Thyroid gland (tissue), 4 donors: ENCODE measurements around the gene MAP3K6. TPM values are rescaled to one million over a fixed set of nuclear protein-coding genes. Genes with fewer than 3 reads are reported as not detected.

Source experiments
- DNase-seq, 2 donors: peaks; one replicate each; pipeline ENCODE4 v3.0.0-alpha.2; 2019
- H3K27ac ChIP-seq, 3 donors: fragments of 200-600 bp; sonication (generic); 1 replicate in 2 of 3; 2 replicates in 1 of 3; pipeline ENCODE4 v1.5.1; 2016 to 2019; ENCODE audit warnings: mild to moderate bottlenecking in 1 of 3, moderate library complexity in 1 of 3
- H3K27me3 ChIP-seq: fragments of 200-600 bp; sonication (generic); one replicate; pipeline ENCODE4 v1.5.1; 2019
- H3K36me3 ChIP-seq, 2 donors: fragments of 200-600 bp; sonication (generic); one replicate each; pipeline ENCODE4 v1.5.1; 2016 to 2019
- H3K4me1 ChIP-seq, 2 donors: fragments of 200-600 bp; sonication (generic); one replicate each; pipeline ENCODE4 v1.5.1; 2017 to 2019
- H3K4me3 ChIP-seq, 3 donors: fragments of 200-600 bp; sonication (generic); replicated peaks in 1 of 3; 1 replicate in 2 of 3; 2 replicates in 1 of 3; pipeline ENCODE4 v1.5.1; 2016; ENCODE audit warnings: mild to moderate bottlenecking in 1 of 3
- H3K9me3 ChIP-seq: fragments of 200-600 bp; sonication (generic); one replicate; pipeline ENCODE4 v1.5.1; 2017
- POLR2A ChIP-seq, 2 donors: fragments of 450-650 bp; IDR thresholded peaks; one replicate each; pipeline ENCODE4 v1.6.1; 2017; ENCODE audit warnings: antibody characterized with exemption in 2 of 2, mild to moderate bottlenecking in 2 of 2, moderate library complexity in 1 of 2
- WGBS, 2 donors: methylation state at CpG; one replicate each; pipeline ENCODE4 v1.1.5; 2017; 5-methylcytosine and 5-hydroxymethylcytosine counted together
- intact Hi-C: fragments of 100-400 bp; cut with DNase I; formaldehyde crosslinking; loops from one replicate; pipeline ENCODE4 v1.15.1; 2023
- total RNA-seq, 4 donors: library from RNA; depleted of rRNA; stranded (reverse); fragments of >200 nt; gene quantifications; one replicate each; pipeline ENCODE4 v1.2.3, GENCODE V29; 2016
- TF ChIP-seq, protein P1 (sequence below), 6 experiments: fragments of 200-600 bp in 3 of 6; fragments of 450-650 bp in 3 of 6; sonication (generic) in 3 of 6; IDR thresholded peaks; one replicate each; pipeline ENCODE4 v1.5.1; 2016 to 2019; ENCODE audit warnings: antibody characterized with exemption in 6 of 6, mild to moderate bottlenecking in 2 of 6, inconsistent platforms in 1 of 6, moderate library complexity in 1 of 6

MAP3K6 gene
- total RNA-seq, 4 donors from 2014 or later, result 17.6 to 62.9 (median 32.3) TPM

DNA sequence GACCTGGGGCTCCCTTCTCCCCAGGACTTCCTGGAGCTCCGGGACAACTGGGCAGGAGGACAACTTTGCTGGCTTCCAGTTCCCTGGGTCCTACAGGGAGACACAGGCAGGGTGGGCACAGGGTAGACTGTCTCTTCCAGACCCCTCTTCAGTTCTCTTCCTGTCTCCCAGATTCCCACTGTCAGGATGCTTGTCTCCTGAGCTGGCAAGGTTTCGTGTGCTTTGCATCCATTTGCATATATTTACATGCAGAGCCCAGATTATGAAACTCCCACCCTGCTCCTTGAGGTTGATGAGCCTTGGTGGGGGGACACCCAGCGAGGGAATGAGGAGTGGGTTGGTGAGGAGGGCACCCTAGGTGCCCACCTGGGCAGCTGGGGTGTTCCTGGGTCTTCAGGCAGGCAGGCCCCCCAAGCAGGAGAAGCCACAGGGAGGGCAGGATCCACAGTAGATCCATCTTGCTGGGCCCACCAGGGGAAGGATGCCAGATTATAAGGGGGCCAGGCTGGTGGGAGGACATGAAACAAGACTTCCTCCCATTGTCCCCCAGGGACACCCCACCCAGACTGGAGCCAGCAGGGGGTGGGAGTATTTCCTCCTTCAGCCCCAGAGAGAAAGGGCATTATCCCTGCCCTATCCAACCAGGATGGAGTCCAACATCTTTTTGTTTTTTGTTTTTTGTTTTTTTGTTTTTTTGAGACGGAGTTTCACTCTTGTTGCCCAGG lies 7.8 kb upstream of the MAP3K6 start, which contains the start of gene FCN3:
Gene FCN3 (minus strand): TSS at position 463 of the 725 bp plus-strand sequence. CDS start 6 bp downstream, at position 457.
- Histone ChIP-seq H3K4me1 (peaks cover 3 to 12% of the 10 kb centered on the region in 2 donors), H3K9me3 (no peaks in the 10 kb centered on the region), H3K36me3 (no peaks in the 10 kb centered on the region), H3K27ac (peak within 1 kb of the TSS in 1 of 3 donors; percentile 28), H3K27me3 (no peaks in the 10 kb centered on the region), H3K4me3 (no peak within 1 kb of the TSS)
- 84 to 86% methylated on average over 4 of the region's 4 CpGs for WGBS, 2 donors
- intact Hi-C loops, result no loop called here
- DNase-seq, result no peak
- no peak for TF ChIP-seq POLR2A (IDR thresholded peaks at IDR 0.05)
- TF ChIP-seq, protein P1, sequence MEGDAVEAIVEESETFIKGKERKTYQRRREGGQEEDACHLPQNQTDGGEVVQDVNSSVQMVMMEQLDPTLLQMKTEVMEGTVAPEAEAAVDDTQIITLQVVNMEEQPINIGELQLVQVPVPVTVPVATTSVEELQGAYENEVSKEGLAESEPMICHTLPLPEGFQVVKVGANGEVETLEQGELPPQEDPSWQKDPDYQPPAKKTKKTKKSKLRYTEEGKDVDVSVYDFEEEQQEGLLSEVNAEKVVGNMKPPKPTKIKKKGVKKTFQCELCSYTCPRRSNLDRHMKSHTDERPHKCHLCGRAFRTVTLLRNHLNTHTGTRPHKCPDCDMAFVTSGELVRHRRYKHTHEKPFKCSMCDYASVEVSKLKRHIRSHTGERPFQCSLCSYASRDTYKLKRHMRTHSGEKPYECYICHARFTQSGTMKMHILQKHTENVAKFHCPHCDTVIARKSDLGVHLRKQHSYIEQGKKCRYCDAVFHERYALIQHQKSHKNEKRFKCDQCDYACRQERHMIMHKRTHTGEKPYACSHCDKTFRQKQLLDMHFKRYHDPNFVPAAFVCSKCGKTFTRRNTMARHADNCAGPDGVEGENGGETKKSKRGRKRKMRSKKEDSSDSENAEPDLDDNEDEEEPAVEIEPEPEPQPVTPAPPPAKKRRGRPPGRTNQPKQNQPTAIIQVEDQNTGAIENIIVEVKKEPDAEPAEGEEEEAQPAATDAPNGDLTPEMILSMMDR (IDR thresholded peaks at IDR 0.05), result no peak

DNA sequence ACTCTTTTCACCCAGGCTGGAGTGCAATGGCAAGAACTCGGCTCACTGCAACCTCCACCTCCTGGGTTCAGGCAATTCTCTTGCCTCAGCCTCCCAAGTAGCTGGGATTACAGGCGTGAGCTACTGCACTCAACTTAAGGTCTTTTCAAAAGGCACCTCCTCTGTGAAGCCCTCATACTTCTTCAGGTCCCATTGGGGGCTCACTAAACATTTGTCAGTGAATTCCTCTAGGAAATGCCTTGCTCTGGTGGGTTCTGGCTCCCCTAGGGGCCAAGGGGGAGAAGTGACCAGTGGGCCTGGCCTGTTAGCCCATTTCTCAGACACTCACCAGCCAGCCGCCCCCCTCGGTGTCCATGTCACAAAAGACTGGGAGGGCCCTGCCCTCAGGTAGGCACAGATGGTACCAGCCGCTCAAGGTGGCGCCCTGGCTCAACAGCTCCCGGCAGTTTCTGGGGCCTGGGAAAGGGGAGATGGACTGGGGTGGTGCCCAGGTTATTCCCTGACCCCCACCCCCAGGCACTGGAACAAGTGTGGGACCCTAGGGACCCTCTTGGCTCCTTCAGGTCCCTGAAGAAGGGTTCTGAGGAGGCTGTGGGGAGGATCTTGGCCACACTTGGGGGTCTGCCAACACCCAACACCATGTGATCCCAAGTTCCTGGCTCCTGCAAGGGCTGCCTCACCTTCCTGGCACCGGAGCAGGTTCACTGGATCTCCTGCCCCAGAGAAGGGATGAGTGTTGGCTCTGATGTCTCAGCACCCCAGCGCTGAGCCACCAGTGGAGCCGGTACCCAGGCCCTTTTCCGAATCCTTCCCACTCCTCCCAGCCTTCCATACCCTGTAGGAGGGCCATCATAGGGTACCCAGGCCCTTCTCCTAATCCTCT lies 6.3 kb upstream of the MAP3K6 start:
- intact Hi-C loops, result no loop called here
- Histone ChIP-seq H3K4me3 (no peak overlapping the region), H3K27me3 (no peaks in the 10 kb centered on the region), H3K9me3 (no peaks in the 10 kb centered on the region), H3K36me3 (no peaks in the 10 kb centered on the region), H3K27ac (peak overlapping the region in 2 of 3 donors; percentile 28 to 39), H3K4me1 (peaks cover 3 to 10% of the 10 kb centered on the region in 2 donors)
- 80 to 82% methylated on average over 8 of the region's 11 CpGs for WGBS, 2 donors
- DNase-seq, result peak; percentile 70 to 71
- TF ChIP-seq POLR2A (IDR thresholded peaks at IDR 0.05), result no peak
- TF ChIP-seq, protein P1 (IDR thresholded peaks at IDR 0.05), result peak in 1 of 6 experiments; percentile 10

DNA sequence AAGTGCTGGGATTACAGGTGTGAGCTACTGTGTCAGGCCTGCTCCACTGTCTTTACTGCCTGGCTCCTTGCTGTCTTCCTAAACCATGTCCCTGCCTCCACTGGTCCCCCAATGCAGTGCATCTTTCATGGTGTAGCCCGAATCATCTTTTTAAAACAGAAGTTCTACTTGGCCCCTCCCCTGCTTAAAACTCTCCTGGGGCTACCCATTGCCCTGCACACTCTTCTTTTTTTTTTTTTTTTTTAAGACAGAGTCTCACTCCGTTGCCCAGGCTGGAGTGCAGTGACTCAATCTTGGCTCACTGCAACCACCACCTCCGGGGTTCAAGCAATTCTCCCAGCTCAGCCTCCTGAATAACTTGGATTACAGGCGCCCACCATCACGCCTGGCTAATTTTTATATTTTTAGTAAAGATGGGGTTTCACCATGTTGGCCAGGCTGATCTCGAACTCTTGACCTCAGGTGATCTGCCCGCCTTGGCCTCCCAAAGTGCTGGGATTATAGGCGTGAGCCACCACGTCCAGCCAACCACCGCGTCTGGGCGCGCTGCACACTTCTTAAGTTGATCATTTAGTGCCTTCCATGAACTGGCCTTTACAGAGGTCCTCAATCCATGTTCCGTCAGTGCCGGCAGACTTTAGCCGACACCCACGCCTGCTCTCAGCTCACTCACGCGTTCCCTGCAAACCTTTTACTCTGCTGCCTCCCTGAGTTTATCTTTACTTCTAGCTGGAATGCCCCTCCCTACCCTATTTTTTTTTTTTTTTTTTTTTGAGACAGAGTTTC lies 5.5 kb upstream of the MAP3K6 start:
- no peaks in the 10 kb centered on the region for H3K9me3 ChIP-seq
- H3K4me3 ChIP-seq, result no peak overlapping the region
- 61 to 63% methylated on average over 16 to 19 of the region's 19 CpGs for WGBS, 2 donors
- H3K36me3 ChIP-seq, result no peaks in the 10 kb centered on the region
- H3K27ac ChIP-seq, result no peak overlapping the region
- peaks cover 4 to 14% of the 10 kb centered on the region in 2 donors for H3K4me1 ChIP-seq
- intact Hi-C loops, result no loop called here
- DNase-seq, result peak; percentile 83 to 88
- TF ChIP-seq, protein P1 (IDR thresholded peaks at IDR 0.05), result peak in 3 of 6 experiments; percentile 14 to 30 (median 19)
- no peak for TF ChIP-seq POLR2A (IDR thresholded peaks at IDR 0.05)
- H3K27me3 ChIP-seq, result no peaks in the 10 kb centered on the region

DNA sequence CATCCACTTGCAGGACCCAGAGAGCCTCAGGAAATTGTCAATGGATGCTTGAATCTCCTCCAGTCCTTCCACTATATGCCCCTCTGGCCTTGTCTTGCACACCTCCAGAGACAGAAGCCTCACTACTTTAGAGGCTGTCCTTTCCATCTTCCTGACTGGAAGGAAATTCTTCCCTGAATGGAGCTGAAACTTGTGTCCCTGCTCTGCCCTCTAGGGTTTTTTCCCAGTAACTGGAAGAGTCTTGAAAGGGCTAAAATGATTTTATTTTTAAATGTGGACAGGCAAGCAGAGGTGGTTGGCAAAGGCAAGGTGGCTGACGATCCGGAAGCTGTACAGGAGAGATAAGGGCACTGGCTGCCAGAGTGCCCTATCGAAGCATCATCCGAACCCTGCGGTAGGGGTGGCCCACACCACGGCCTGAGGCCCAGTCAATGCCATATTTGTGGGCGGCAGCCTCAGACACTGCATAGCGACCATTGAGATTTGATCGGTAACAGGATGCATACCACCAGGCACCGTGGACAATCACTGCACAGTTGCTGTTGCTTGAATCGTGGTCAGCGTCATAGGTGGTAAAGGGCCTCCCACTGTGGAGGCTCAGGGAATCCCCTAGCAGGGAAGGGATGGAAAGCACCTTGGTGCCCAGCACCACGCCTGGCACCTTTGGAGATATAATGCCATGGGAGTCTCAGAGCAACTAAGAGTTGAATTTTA lies 2.3 kb upstream of the MAP3K6 start:
- Histone ChIP-seq H3K27me3 (no peaks in the 10 kb centered on the region), H3K9me3 (no peaks in the 10 kb centered on the region), H3K4me1 (peaks cover 8 to 30% of the 10 kb centered on the region in 2 donors), H3K36me3 (peaks cover 0 to 1% of the 10 kb centered on the region in 2 donors), H3K27ac (no peak overlapping the region), H3K4me3 (no peak overlapping the region)
- TF ChIP-seq, protein P1 (IDR thresholded peaks at IDR 0.05), result no peak
- no peak for TF ChIP-seq POLR2A (IDR thresholded peaks at IDR 0.05)
- no peak for DNase-seq
- intact Hi-C loops, result no loop called here
- 74 to 79% methylated on average over 13 of the region's 13 CpGs for WGBS, 2 donors
